HEK293T (cell line): ENCODE measurements around the gene CDK14.
"Not testable (repeated sequence)": the region's sequence is repeated elsewhere in the genome, so short reads cannot be mapped to it uniquely, and the experiment has no call there.

Experiments
- CTCF ChIA-PET: fragments of 350-600 bp; formaldehyde crosslinking; extraction: SDS; loops from one replicate; lab custom pipeline; 2021; ENCODE audit warnings: antibody characterized with exemption, inconsistent platforms; lab: Yijun Ruan, JAX
- POLR2A ChIA-PET: fragments of 350-600 bp; formaldehyde crosslinking; extraction: SDS; loops from one replicate; lab custom pipeline; 2020; ENCODE audit warnings: antibody characterized with exemption, inconsistent platforms; lab: Yijun Ruan, JAX
- DNase-seq: peaks from one replicate; pipeline ENCODE4 v3.0.0; 2012; ENCODE audit warnings: mixed read lengths; ENCODE audit errors: extremely low spot score
- ARNT ChIP-seq: fragments of 450-650 bp; IDR thresholded peaks from 2 replicates; pipeline ENCODE4 v1.6.1; 2017; ENCODE audit warnings: mild to moderate bottlenecking
- BHLHE40 ChIP-seq: fragments of 450-650 bp; IDR thresholded peaks from 2 replicates; pipeline ENCODE4 v1.6.1; 2016; ENCODE audit warnings: mild to moderate bottlenecking, moderate library complexity, borderline replicate concordance
- CTBP1 ChIP-seq: fragments of 450-650 bp; IDR thresholded peaks from 2 replicates; pipeline ENCODE4 v1.6.1; 2016; ENCODE audit warnings: borderline replicate concordance
- ELF4 ChIP-seq: fragments of 450-650 bp; IDR thresholded peaks from 2 replicates; pipeline ENCODE4 v1.6.1; 2017; ENCODE audit warnings: antibody characterized with exemption
- FOXA1 ChIP-seq: fragments of 450-650 bp; IDR thresholded peaks from 2 replicates; pipeline ENCODE4 v1.6.1; 2016; ENCODE audit warnings: mild to moderate bottlenecking
- FOXK2 ChIP-seq: fragments of 450-650 bp; IDR thresholded peaks from 2 replicates; pipeline ENCODE4 v1.6.1; 2016; ENCODE audit warnings: mild to moderate bottlenecking
- FOXM1 ChIP-seq: fragments of 450-650 bp; IDR thresholded peaks from 2 replicates; pipeline ENCODE4 v1.6.1; 2017; ENCODE audit warnings: mild to moderate bottlenecking, borderline replicate concordance
- HDGF ChIP-seq: fragments of 450-650 bp; IDR thresholded peaks from 2 replicates; pipeline ENCODE4 v1.6.1; 2017; ENCODE audit warnings: antibody characterized with exemption, borderline replicate concordance
- L3MBTL2 ChIP-seq: fragments of 450-650 bp; conservative IDR thresholded peaks from 2 replicates; pipeline ENCODE4 v1.6.1; 2016; ENCODE audit warnings: mild to moderate bottlenecking
- LEF1 ChIP-seq: fragments of 450-650 bp; IDR thresholded peaks from 2 replicates; pipeline ENCODE4 v1.6.1; 2017; ENCODE audit warnings: mild to moderate bottlenecking, borderline replicate concordance
- NFRKB ChIP-seq: fragments of 450-650 bp; IDR thresholded peaks from 2 replicates; pipeline ENCODE4 v1.6.1; 2016; ENCODE audit warnings: mild to moderate bottlenecking, moderate library complexity
- SP1 ChIP-seq: fragments of 450-650 bp; IDR thresholded peaks from 2 replicates; pipeline ENCODE4 v1.6.1; 2017
- SUZ12 ChIP-seq: fragments of 450-650 bp; IDR thresholded peaks from 2 replicates; pipeline ENCODE4 v1.6.1; 2016; ENCODE audit warnings: mild to moderate bottlenecking
- TARDBP ChIP-seq: fragments of 450-650 bp; IDR thresholded peaks from 2 replicates; pipeline ENCODE4 v1.6.1; 2016
- ZNF384 ChIP-seq: fragments of 450-650 bp; IDR thresholded peaks from 2 replicates; pipeline ENCODE4 v1.6.1; 2016
- TF ChIP-seq, protein P1 (sequence below): fragments of 450-650 bp; IDR thresholded peaks from 2 replicates; pipeline ENCODE4 v1.6.1; 2016

Gene CDK14

DNA sequence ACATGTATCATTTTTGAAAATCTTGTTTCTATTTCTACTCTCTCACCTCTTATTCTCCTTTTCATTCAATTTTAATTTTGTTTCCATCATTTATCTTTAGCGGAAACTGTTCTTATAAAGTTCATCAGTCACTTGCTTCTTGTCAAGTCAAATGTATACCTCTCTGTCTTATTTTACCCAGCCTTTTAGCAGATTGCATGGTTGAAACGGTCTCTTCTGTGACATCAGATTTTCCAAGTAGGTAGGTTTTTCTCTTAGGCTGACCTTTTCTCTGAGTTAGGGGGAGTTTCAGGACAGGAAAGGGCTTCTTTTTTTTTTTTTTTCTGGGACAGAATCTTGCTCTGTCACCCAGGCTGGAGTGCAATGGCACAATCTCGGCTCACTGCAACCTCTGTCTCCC is 195.5 kb downstream of the CDK14 start:
- CTCF ChIA-PET = no interaction called here
- DNase-seq = no peak
- POLR2A ChIA-PET = no interaction called here
- no peak for TF ChIP-seq SP1
- TF ChIP-seq SUZ12 = no peak
- TF ChIP-seq ELF4 = no peak
- TF ChIP-seq BHLHE40 = no peak
- TF ChIP-seq HDGF = no peak
- TF ChIP-seq CTBP1 = no peak
- TF ChIP-seq FOXA1 = no peak
- no peak for TF ChIP-seq LEF1
- no peak for TF ChIP-seq ZNF384
- TF ChIP-seq NFRKB = no peak
- TF ChIP-seq FOXM1 = no peak
- TF ChIP-seq, protein P1, sequence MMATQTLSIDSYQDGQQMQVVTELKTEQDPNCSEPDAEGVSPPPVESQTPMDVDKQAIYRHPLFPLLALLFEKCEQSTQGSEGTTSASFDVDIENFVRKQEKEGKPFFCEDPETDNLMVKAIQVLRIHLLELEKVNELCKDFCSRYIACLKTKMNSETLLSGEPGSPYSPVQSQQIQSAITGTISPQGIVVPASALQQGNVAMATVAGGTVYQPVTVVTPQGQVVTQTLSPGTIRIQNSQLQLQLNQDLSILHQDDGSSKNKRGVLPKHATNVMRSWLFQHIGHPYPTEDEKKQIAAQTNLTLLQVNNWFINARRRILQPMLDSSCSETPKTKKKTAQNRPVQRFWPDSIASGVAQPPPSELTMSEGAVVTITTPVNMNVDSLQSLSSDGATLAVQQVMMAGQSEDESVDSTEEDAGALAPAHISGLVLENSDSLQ = no peak
- TF ChIP-seq ARNT = no peak
- no peak for TF ChIP-seq L3MBTL2
- no peak for TF ChIP-seq FOXK2

DNA sequence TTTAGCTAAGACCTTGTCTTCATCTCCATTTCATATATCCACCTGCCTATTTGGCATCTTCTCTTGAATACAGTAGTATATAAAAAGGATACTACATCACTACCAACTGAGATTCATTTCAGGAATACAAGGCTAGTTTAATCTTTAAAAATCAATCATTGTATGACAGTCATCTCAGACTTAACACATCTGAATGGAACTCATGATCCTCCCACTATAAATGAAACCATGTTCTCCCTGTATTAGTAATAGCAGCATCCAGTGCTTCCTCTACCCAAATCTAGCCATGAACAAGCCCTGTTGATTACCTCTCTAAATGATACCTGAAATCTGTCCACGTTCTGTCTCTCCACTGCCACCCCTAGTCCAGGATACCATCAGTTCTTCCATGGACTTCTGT is 196.2 kb downstream of the CDK14 start:
- ChIA-PET POLR2A (no interaction called here), CTCF (no interaction called here)
- no peak for TF ChIP-seq ELF4
- no peak for TF ChIP-seq SP1
- no peak for TF ChIP-seq LEF1
- no peak for TF ChIP-seq ZNF384
- TF ChIP-seq CTBP1 = no peak
- no peak for TF ChIP-seq FOXK2
- TF ChIP-seq SUZ12 = no peak
- no peak for TF ChIP-seq NFRKB
- TF ChIP-seq ARNT = no peak
- no peak for TF ChIP-seq L3MBTL2
- TF ChIP-seq FOXA1 = no peak
- TF ChIP-seq, protein P1 = no peak
- no peak for DNase-seq

DNA sequence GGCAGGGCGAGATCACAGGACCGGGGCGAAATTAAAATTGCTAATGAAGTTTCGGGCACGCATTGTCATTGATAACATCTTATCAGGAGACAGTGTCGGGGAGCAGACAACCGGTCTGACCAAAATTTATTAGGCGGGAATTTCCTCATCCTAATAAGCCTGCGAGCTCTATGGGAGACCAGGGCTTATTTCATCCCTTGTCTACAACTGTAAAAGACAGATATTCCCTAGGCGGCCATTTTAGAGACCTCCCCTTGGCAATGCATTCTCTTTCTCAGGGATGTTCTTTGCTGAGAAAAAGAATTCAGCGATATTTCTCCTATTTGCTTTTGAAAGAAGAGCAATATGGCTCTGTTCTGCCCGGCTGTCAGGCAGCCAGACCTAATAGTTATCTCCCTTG is 198.1 kb downstream of the CDK14 start:
- POLR2A ChIA-PET, DNase-seq, CTCF ChIA-PET: not testable (repeated sequence)

DNA sequence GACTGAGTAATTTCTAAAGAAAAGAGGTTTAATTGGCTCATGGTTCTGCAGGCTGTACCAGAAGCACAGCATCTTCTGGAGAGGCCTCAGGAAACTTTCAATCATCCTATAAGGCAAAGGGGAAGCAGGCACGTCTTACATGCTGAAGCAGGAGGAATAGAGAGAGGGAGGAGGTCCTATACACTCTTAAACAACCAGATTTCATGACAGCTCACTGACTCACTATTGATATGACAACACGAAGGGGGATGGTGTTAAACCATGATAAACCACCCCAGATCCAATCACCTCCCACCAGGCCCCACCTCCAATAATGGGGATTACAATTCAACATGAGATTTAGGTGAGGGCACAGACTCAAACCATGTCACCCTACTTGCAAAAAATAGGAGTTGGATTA is 201.5 kb downstream of the CDK14 start:
- CTCF ChIA-PET = no interaction called here
- POLR2A ChIA-PET = no interaction called here
- no peak for TF ChIP-seq BHLHE40
- TF ChIP-seq FOXM1 = no peak
- no peak for TF ChIP-seq SP1
- DNase-seq = no peak

DNA sequence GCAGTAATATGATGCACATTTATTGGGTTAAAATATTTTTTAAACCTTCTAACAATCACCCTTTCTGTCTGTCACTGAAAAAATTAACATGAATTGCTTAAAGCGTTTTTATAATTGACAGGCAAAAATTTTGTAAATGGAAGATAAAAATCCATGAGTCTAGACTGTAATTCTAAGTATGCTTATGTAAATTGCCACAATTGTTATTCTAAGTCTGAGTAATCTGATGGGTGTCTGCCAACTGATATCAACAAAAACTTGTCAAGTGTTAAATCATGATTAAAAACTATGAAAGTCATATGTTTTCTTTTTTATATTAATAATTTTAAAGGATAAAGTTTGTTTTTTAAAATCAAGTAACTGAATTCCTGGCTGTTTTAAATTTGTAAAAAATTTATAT is 208.2 kb downstream of the CDK14 start:
- TF ChIP-seq NFRKB (no peak), SUZ12 (no peak), BHLHE40 (no peak), CTBP1 (no peak), SP1 (no peak), ZNF384 (no peak), ELF4 (no peak), HDGF (no peak), LEF1 (no peak), FOXK2 (no peak), ARNT (no peak), FOXM1 (no peak), L3MBTL2 (no peak), FOXA1 (no peak), TARDBP (no peak)
- TF ChIP-seq, protein P1 = no peak
- ChIA-PET POLR2A (no interaction called here), CTCF (no interaction called here)
- no peak for DNase-seq

DNA sequence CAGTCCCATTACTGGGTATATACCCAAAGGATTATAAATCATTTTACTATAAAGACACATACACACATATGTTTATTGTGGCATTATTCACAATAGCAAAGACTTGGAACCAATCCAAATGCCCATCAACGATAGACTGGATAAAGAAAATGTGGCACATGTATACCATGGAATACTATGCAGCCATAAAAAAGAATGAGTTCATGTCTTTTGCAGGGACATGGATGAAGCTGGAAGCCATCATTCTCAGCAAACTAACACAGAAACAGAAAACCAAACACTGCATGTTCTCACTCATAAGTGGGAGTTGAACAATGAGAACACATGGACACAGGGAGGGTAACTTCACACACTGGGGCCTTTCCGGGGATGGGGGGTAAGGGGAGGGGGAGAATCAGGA is 219.4 kb downstream of the CDK14 start:
- CTCF ChIA-PET, DNase-seq, POLR2A ChIA-PET: not testable (repeated sequence)

DNA sequence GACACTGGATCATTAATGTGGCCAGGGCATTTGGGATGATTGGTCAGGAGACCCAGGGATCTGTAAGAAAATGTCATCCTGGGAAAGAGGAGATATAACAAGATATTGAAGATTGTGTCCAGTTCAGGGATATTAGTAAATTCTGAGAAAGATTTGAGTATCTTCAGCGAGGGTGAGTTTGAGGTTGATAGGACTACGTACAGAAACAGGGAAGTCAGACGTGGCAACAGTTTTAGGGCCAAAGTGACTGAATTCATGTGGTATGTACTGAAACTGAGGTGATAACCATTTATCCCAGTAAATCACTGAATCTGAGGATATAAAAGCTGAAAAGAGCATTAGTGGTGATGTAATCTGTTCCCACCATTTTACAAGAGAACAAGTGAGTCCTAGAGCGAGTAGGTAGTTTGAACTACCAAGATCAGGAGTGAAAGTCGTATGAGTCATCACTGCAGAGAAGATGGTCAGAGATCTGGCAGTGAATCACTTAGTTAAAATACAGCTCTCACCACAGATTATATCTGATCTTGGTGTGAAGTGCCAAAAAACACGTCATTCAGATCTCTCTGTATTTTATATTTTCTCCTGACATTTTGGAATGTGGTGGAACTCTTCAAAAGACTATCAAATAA is 220.5 kb downstream of the CDK14 start:
- peak; percentile 18 for DNase-seq
- no peak for TF ChIP-seq BHLHE40
- no peak for TF ChIP-seq ARNT
- TF ChIP-seq, protein P1 = no peak; the same call in 1 of the 2 replicates
- no peak for TF ChIP-seq LEF1
- TF ChIP-seq TARDBP = no peak
- TF ChIP-seq FOXM1 = no peak
- TF ChIP-seq NFRKB = no peak
- no peak for TF ChIP-seq SP1
- TF ChIP-seq ZNF384 = no peak
- TF ChIP-seq L3MBTL2 = no peak
- TF ChIP-seq CTBP1 = no peak
- TF ChIP-seq HDGF = no peak
- TF ChIP-seq ELF4 = no peak
- no peak for TF ChIP-seq FOXK2
- ChIA-PET POLR2A (no interaction called here), CTCF (no interaction called here)
